GM23248 (cell line): ENCODE results near the gene SSX2IP.

ENCODE experiments used
- EZH2 ChIP-seq: fragments of 200-600 bp; sonication (generic); IDR thresholded peaks from 2 replicates; pipeline ENCODE4 v1.6.1; 2018; ENCODE audit warnings: antibody characterized with exemption, mild to moderate bottlenecking; ENCODE audit not compliant: insufficient read depth, poor library complexity, severe bottlenecking
- EZH2phosphoT487 ChIP-seq: fragments of 200-600 bp; sonication (generic); IDR thresholded peaks from 2 replicates; pipeline ENCODE4 v1.6.1; 2018; ENCODE audit warnings: antibody characterized with exemption, moderate library complexity, mild to moderate bottlenecking, low read depth; ENCODE audit not compliant: insufficient read depth

DNA sequence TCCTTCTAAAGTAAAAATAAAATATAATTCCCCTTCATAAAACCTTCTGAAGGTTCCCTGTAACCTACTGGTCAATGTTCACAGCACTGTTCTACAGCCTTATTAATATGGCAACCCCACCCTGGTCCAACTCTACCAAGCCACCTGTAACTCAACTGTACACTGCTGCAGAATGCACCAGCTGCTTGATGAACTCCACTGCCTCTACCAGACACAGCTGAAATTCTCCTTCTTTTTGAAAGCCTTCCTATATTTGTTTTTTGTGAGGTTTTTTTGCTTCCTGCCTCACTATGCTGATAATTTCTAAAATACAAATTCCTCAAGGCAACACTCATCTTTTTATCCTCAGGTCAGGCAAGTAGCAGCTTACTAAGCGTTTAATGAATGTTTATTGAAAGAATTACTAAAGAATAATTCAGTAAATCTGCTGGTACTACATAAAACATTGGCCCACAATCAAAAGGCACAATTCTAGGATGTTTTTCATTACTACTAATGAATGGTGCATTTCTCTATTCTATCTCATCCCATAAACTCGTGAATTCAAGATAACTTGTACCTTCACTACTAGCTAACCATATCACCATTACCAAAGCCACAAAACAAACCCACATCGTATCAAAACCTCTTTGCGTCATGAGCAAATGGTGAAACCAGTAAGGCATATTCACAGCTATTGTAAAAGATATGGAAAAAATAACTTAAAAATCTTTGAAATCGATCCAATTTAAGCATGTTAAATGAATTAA, 2.4 kb downstream of the SSX2IP start:
- TF ChIP-seq EZH2 (no peak), EZH2phosphoT487 (0 out of 2 replicates have a peak, but pooled peaks have one; percentile 38)
